HEK293 (cell line): Measurements from ENCODE around the gene LPP.

Experiments used
- CTCF ChIA-PET: fragments of 350-600 bp; formaldehyde crosslinking; extraction: SDS; loops from one replicate; lab custom pipeline; 2021; ENCODE audit warnings: antibody characterized with exemption; lab: Yijun Ruan, JAX
- POLR2A ChIA-PET: fragments of 300-600 bp; formaldehyde crosslinking; extraction: SDS; loops from one replicate; lab custom pipeline; 2020; ENCODE audit warnings: antibody characterized with exemption, inconsistent platforms; lab: Yijun Ruan, JAX
- H3K27ac ChIP-seq: fragments of 200-500 bp; sonication (Bioruptor generic); 2 replicates; pipeline ENCODE4 v1.5.1; 2014; ENCODE audit warnings: low read depth, low read length, control low read depth, inconsistent platforms; ENCODE audit errors: extremely low read depth
- H3K36me3 ChIP-seq, 2 experiments: fragments of 200-500 bp in 1 of 2; sonication (Bioruptor generic) in 1 of 2; 1 replicate in 1 of 2; 2 replicates in 1 of 2; pipeline ENCODE4 v1.5.1; 2014 to 2017; ENCODE audit warnings: inconsistent platforms in 2 of 2, low read length in 2 of 2; ENCODE audit not compliant: control insufficient read depth in 2 of 2, insufficient read depth in 1 of 2
- H3K4me1 ChIP-seq: fragments of 200-500 bp; sonication (Bioruptor generic); 2 replicates; pipeline ENCODE4 v1.5.1; 2014; ENCODE audit warnings: mild to moderate bottlenecking, low read length, inconsistent platforms; ENCODE audit not compliant: control insufficient read depth, insufficient read depth
- H3K4me3 ChIP-seq: 2 replicates; pipeline ENCODE4 v1.5.1; 2011; ENCODE audit warnings: low read depth, mild to moderate bottlenecking, control low read depth, low read length, moderate library complexity
- H3K9me3 ChIP-seq: fragments of 200-500 bp; sonication (Bioruptor generic); 2 replicates; pipeline ENCODE4 v1.5.1; 2014; ENCODE audit warnings: low read depth, low read length, inconsistent platforms; ENCODE audit not compliant: control insufficient read depth, insufficient read depth
- BCL11A ChIP-seq: fragments of 450-650 bp; formaldehyde crosslinking; IDR thresholded peaks from 2 replicates; pipeline ENCODE4 v1.5.1; 2016; ENCODE audit warnings: low read depth, missing biosample characterization, missing genetic modification characterization
- ZBTB1 ChIP-seq: fragments of 450-650 bp; formaldehyde crosslinking; IDR thresholded peaks from 2 replicates; pipeline ENCODE4 v1.5.1; 2016; ENCODE audit warnings: missing biosample characterization, missing genetic modification characterization
- ZBTB20 ChIP-seq: fragments of 450-650 bp; formaldehyde crosslinking; IDR thresholded peaks from 2 replicates; pipeline ENCODE4 v1.5.1; 2016; ENCODE audit warnings: missing biosample characterization, missing genetic modification characterization
- ZFHX2 ChIP-seq: fragments of 450-650 bp; formaldehyde crosslinking; conservative IDR thresholded peaks from 2 replicates; pipeline ENCODE4 v1.5.1; 2016; ENCODE audit warnings: missing biosample characterization, missing genetic modification characterization
- ZNF112 ChIP-seq: fragments of 450-650 bp; formaldehyde crosslinking; IDR thresholded peaks from 2 replicates; pipeline ENCODE4 v1.5.0; 2017; ENCODE audit warnings: missing biosample characterization, missing genetic modification characterization
- ZNF184 ChIP-seq: fragments of 450-650 bp; IDR thresholded peaks from 2 replicates; pipeline ENCODE4 v1.5.1; 2018; ENCODE audit warnings: missing biosample characterization, mild to moderate bottlenecking, missing genetic modification characterization
- ZNF501 ChIP-seq: fragments of 450-650 bp; formaldehyde crosslinking; IDR thresholded peaks from 2 replicates; pipeline ENCODE4 v1.5.1; 2016; ENCODE audit warnings: missing biosample characterization, missing genetic modification characterization
- ZNF510 ChIP-seq: fragments of 450-650 bp; formaldehyde crosslinking; IDR thresholded peaks from 2 replicates; pipeline ENCODE4 v1.5.1; 2018; ENCODE audit warnings: mild to moderate bottlenecking, missing genetic modification characterization, missing biosample characterization; ENCODE audit not compliant: insufficient replicate concordance
- ZNF530 ChIP-seq: fragments of 450-650 bp; formaldehyde crosslinking; IDR thresholded peaks from 2 replicates; pipeline ENCODE4 v1.5.1; 2016; ENCODE audit warnings: low read depth, missing biosample characterization, missing genetic modification characterization
- ZNF571 ChIP-seq: fragments of 450-650 bp; formaldehyde crosslinking; IDR thresholded peaks from 2 replicates; pipeline ENCODE4 v1.5.0; 2017; ENCODE audit warnings: missing biosample characterization, missing genetic modification characterization
- ZNF600 ChIP-seq: fragments of 450-650 bp; formaldehyde crosslinking; IDR thresholded peaks from 2 replicates; pipeline ENCODE4 v1.5.1; 2016; ENCODE audit warnings: missing biosample characterization, missing genetic modification characterization
- ZNF654 ChIP-seq: fragments of 450-650 bp; formaldehyde crosslinking; IDR thresholded peaks from 2 replicates; pipeline ENCODE4 v1.5.1; 2016; ENCODE audit warnings: low read depth, missing biosample characterization, missing genetic modification characterization
- ZNF658 ChIP-seq: fragments of 450-650 bp; formaldehyde crosslinking; IDR thresholded peaks from 2 replicates; pipeline ENCODE4; 2016; ENCODE audit warnings: missing biosample characterization, missing genetic modification characterization
- ZNF660 ChIP-seq: fragments of 450-650 bp; IDR thresholded peaks from 2 replicates; pipeline ENCODE4 v1.5.1; 2018; ENCODE audit warnings: missing biosample characterization, mild to moderate bottlenecking, missing genetic modification characterization
- ZNF768 ChIP-seq: fragments of 450-650 bp; formaldehyde crosslinking; IDR thresholded peaks from 2 replicates; pipeline ENCODE4 v1.5.1; 2018; ENCODE audit warnings: missing biosample characterization, mild to moderate bottlenecking, missing genetic modification characterization
- ZNF785 ChIP-seq: fragments of 450-650 bp; formaldehyde crosslinking; IDR thresholded peaks from 2 replicates; pipeline ENCODE4 v1.5.1; 2016; ENCODE audit warnings: missing biosample characterization, missing genetic modification characterization
- ZNF837 ChIP-seq: fragments of 450-650 bp; formaldehyde crosslinking; IDR thresholded peaks from 2 replicates; pipeline ENCODE4 v1.5.1; 2016; ENCODE audit warnings: missing biosample characterization, missing genetic modification characterization
- ZSCAN23 ChIP-seq: fragments of 450-650 bp; formaldehyde crosslinking; IDR thresholded peaks from 2 replicates; pipeline ENCODE4 v1.5.1; 2016; ENCODE audit warnings: missing biosample characterization, missing genetic modification characterization
- ZXDB ChIP-seq: fragments of 450-650 bp; formaldehyde crosslinking; IDR thresholded peaks from 2 replicates; pipeline ENCODE4 v1.5.1; 2016; ENCODE audit warnings: missing biosample characterization, missing genetic modification characterization
- TF ChIP-seq, protein P1 (sequence below): fragments of 450-650 bp; formaldehyde crosslinking; IDR thresholded peaks from 2 replicates; pipeline ENCODE4 v1.5.1; 2016; ENCODE audit warnings: missing biosample characterization, missing genetic modification characterization, borderline replicate concordance
- TF ChIP-seq, protein P2 (sequence below): fragments of 450-650 bp; formaldehyde crosslinking; IDR thresholded peaks from 2 replicates; pipeline ENCODE4 v1.5.1; 2016; ENCODE audit warnings: missing biosample characterization, missing genetic modification characterization
- TF ChIP-seq, protein P3 (sequence below): fragments of 450-650 bp; formaldehyde crosslinking; IDR thresholded peaks from 2 replicates; pipeline ENCODE4 v1.5.1; 2016; ENCODE audit warnings: missing biosample characterization, missing genetic modification characterization, borderline replicate concordance
- TF ChIP-seq, protein P4 (sequence below): fragments of 450-650 bp; formaldehyde crosslinking; conservative IDR thresholded peaks from 2 replicates; pipeline ENCODE4 v1.5.1; 2016; ENCODE audit warnings: low read depth, missing biosample characterization, missing genetic modification characterization
- TF ChIP-seq, protein P5 (sequence below): fragments of 450-650 bp; formaldehyde crosslinking; IDR thresholded peaks from 2 replicates; pipeline ENCODE4 v1.5.1; 2016; ENCODE audit warnings: missing biosample characterization, missing genetic modification characterization

Gene LPP

DNA sequence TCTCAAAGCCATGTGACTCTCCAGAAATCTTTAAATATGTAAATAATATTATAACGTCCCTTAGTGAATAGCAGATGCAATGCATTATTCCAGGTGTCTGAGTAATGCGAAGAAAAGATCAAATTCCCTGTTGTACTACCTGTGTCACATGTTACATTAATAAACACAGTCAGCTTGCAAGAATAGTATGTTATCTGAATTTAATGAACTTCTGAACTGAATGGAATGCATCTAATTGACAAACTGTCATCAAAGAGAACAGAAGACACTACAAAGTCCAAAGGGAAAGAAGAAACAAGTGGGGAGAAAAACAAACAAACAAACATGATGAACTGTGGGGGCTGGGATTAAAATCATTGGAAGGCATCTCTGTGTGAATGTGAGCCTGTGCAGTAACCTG lies 508.8 kb downstream of the LPP start:
- no peaks in the 10 kb centered on the region for H3K36me3 ChIP-seq
- POLR2A ChIA-PET = no interaction called here
- CTCF ChIA-PET = interaction anchor here (0.7 kb wide), 1 partner anchor 615 kb away, joined by 3 read pairs; no protein-coding TSS in a partner anchor
- no peaks in the 10 kb centered on the region for H3K9me3 ChIP-seq
- TF ChIP-seq BCL11A (tag by site-specific recombination) (no peak), ZNF658 (no peak), ZNF530 (tag by site-specific recombination) (no peak), ZFHX2 (no peak), ZSCAN23 (tag by site-specific recombination) (no peak), ZNF184 (tag by site-specific recombination) (no peak), ZXDB (tag by site-specific recombination) (no peak), ZNF571 (tag by site-specific recombination) (no peak), ZNF510 (tag by site-specific recombination) (no peak), ZNF112 (no peak), ZNF785 (no peak), ZNF768 (tag by site-specific recombination) (no peak), ZNF501 (no peak), ZNF600 (tag by site-specific recombination) (no peak), ZNF654 (tag by site-specific recombination) (no peak)
- TF ChIP-seq, protein P1, sequence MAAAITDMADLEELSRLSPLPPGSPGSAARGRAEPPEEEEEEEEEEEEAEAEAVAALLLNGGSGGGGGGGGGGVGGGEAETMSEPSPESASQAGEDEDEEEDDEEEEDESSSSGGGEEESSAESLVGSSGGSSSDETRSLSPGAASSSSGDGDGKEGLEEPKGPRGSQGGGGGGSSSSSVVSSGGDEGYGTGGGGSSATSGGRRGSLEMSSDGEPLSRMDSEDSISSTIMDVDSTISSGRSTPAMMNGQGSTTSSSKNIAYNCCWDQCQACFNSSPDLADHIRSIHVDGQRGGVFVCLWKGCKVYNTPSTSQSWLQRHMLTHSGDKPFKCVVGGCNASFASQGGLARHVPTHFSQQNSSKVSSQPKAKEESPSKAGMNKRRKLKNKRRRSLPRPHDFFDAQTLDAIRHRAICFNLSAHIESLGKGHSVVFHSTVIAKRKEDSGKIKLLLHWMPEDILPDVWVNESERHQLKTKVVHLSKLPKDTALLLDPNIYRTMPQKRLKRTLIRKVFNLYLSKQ = no peak
- TF ChIP-seq, protein P2, sequence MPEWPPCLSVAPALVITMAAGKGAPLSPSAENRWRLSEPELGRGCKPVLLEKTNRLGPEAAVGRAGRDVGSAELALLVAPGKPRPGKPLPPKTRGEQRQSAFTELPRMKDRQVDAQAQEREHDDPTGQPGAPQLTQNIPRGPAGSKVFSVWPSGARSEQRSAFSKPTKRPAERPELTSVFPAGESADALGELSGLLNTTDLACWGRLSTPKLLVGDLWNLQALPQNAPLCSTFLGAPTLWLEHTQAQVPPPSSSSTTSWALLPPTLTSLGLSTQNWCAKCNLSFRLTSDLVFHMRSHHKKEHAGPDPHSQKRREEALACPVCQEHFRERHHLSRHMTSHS = no peak
- no peaks in the 10 kb centered on the region for H3K4me1 ChIP-seq
- no peak overlapping the region for H3K27ac ChIP-seq
- no peak overlapping the region for H3K4me3 ChIP-seq

DNA sequence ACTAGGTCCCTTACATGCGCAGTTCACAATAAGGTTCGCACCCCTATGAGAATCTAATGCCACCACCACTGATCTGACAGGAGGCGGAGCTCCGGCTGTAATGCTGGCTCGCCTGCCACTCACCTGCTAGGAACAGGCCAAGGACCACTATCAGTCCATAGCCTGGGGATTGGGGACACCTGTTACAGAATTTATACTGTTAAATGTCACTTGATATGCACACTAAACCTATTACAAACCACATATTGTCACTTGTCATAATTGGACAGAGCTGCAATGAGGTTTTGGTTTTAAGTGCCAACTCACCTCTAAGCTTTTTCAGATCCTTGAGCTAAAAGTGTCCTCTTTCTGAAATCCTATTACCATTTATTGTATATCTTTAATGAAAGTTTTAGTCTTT lies 509.9 kb downstream of the LPP start:
- Histone ChIP-seq H3K9me3 (no peaks in the 10 kb centered on the region), H3K36me3 (no peaks in the 10 kb centered on the region), H3K4me3 (no peak overlapping the region), H3K4me1 (no peaks in the 10 kb centered on the region), H3K27ac (no peak overlapping the region)
- ChIA-PET POLR2A (interaction anchor here (0.6 kb wide), 1 partner anchor 23 kb away, joined by 4 read pairs; no protein-coding TSS in a partner anchor), CTCF (interaction anchor here (0.6 to 1.5 kb wide), 4 partner anchors 29 to 922 kb away, joined by 3 read pairs; no protein-coding TSS in a partner anchor)
- TF ChIP-seq ZBTB1 (tag by site-specific recombination) (no peak), ZBTB20 (tag by site-specific recombination) (no peak), ZNF837 (tag by site-specific recombination) (no peak), ZNF660 (tag by site-specific recombination) (no peak)
- TF ChIP-seq, protein P3, sequence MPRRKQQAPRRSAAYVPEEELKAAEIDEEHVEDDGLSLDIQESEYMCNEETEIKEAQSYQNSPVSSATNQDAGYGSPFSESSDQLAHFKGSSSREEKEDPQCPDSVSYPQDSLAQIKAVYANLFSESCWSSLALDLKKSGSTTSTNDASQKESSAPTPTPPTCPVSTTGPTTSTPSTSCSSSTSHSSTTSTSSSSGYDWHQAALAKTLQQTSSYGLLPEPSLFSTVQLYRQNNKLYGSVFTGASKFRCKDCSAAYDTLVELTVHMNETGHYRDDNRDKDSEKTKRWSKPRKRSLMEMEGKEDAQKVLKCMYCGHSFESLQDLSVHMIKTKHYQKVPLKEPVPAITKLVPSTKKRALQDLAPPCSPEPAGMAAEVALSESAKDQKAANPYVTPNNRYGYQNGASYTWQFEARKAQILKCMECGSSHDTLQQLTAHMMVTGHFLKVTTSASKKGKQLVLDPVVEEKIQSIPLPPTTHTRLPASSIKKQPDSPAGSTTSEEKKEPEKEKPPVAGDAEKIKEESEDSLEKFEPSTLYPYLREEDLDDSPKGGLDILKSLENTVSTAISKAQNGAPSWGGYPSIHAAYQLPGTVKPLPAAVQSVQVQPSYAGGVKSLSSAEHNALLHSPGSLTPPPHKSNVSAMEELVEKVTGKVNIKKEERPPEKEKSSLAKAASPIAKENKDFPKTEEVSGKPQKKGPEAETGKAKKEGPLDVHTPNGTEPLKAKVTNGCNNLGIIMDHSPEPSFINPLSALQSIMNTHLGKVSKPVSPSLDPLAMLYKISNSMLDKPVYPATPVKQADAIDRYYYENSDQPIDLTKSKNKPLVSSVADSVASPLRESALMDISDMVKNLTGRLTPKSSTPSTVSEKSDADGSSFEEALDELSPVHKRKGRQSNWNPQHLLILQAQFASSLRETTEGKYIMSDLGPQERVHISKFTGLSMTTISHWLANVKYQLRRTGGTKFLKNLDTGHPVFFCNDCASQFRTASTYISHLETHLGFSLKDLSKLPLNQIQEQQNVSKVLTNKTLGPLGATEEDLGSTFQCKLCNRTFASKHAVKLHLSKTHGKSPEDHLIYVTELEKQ (tag by site-specific recombination) = no peak
- TF ChIP-seq, protein P4, sequence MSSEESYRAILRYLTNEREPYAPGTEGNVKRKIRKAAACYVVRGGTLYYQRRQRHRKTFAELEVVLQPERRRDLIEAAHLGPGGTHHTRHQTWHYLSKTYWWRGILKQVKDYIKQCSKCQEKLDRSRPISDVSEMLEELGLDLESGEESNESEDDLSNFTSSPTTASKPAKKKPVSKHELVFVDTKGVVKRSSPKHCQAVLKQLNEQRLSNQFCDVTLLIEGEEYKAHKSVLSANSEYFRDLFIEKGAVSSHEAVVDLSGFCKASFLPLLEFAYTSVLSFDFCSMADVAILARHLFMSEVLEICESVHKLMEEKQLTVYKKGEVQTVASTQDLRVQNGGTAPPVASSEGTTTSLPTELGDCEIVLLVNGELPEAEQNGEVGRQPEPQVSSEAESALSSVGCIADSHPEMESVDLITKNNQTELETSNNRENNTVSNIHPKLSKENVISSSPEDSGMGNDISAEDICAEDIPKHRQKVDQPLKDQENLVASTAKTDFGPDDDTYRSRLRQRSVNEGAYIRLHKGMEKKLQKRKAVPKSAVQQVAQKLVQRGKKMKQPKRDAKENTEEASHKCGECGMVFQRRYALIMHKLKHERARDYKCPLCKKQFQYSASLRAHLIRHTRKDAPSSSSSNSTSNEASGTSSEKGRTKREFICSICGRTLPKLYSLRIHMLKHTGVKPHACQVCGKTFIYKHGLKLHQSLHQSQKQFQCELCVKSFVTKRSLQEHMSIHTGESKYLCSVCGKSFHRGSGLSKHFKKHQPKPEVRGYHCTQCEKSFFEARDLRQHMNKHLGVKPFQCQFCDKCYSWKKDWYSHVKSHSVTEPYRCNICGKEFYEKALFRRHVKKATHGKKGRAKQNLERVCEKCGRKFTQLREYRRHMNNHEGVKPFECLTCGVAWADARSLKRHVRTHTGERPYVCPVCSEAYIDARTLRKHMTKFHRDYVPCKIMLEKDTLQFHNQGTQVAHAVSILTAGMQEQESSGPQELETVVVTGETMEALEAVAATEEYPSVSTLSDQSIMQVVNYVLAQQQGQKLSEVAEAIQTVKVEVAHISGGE (tag by site-specific recombination) = no peak
- TF ChIP-seq, protein P5, sequence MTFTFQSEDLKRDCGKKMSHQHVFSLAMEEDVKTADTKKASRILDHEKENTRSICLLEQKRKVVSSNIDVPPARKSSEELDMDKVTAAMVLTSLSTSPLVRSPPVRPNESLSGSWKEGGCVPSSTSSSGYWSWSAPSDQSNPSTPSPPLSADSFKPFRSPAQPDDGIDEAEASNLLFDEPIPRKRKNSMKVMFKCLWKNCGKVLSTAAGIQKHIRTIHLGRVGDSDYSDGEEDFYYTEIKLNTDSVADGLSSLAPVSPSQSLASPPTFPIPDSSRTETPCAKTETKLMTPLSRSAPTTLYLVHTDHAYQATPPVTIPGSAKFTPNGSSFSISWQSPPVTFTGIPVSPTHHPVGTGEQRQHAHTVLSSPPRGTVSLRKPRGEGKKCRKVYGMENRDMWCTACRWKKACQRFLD = no peak
